Sigmoid colon (tissue), 4 donors: ENCODE results near the gene NECTIN4.
"Not testable (repeated sequence)": the region's sequence is repeated elsewhere in the genome, so short reads cannot be mapped to it uniquely, and the experiment has no call there.

Experiments
- EP300 ChIP-seq, 4 donors: sonication (generic); formaldehyde crosslinking; IDR thresholded peaks; one replicate each; pipeline ENCODE4 v1.6.1; 2017; ENCODE audit warnings: antibody characterized with exemption in 4 of 4
- POLR2AphosphoS5 ChIP-seq, 4 donors: sonication (generic); formaldehyde crosslinking; IDR thresholded peaks; one replicate each; pipeline ENCODE4 v1.6.1; 2017; ENCODE audit warnings: antibody characterized with exemption in 4 of 4
- TF ChIP-seq, protein P1 (sequence below), 4 experiments: fragments of 450-650 bp in 3 of 4; fragments of 200-600 bp in 1 of 4; IDR thresholded peaks; one replicate each; pipeline ENCODE4 v1.5.1; 2016 to 2019; ENCODE audit warnings: antibody characterized with exemption in 4 of 4, mild to moderate bottlenecking in 3 of 4, moderate library complexity in 2 of 4

DNA sequence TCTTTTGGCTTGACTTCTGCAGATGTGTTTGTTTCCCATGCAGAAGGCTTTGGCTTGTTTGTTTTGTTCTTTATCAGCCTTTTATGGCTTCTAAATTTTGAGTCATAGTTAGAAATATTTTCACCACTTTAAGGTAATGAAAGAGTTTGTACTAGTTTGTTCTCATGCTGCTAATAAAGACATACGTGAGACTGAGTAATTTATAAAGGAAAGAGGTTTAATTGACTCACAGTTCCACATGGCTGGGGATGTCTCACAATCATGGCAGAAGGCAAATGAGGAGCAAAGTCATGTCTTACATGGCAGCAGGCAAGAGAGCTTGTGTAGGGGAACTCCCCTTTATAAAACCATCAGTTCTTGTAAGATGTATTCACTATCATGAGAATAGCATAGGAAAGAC lies 62.4 kb downstream of the NECTIN4 start:
- TF ChIP-seq EP300, POLR2AphosphoS5 (IDR thresholded peaks at IDR 0.05): not testable (repeated sequence)
- TF ChIP-seq, protein P1, sequence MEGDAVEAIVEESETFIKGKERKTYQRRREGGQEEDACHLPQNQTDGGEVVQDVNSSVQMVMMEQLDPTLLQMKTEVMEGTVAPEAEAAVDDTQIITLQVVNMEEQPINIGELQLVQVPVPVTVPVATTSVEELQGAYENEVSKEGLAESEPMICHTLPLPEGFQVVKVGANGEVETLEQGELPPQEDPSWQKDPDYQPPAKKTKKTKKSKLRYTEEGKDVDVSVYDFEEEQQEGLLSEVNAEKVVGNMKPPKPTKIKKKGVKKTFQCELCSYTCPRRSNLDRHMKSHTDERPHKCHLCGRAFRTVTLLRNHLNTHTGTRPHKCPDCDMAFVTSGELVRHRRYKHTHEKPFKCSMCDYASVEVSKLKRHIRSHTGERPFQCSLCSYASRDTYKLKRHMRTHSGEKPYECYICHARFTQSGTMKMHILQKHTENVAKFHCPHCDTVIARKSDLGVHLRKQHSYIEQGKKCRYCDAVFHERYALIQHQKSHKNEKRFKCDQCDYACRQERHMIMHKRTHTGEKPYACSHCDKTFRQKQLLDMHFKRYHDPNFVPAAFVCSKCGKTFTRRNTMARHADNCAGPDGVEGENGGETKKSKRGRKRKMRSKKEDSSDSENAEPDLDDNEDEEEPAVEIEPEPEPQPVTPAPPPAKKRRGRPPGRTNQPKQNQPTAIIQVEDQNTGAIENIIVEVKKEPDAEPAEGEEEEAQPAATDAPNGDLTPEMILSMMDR (IDR thresholded peaks at IDR 0.05): not testable (repeated sequence)
